ENCODE measurements around the gene NEURL1B. TPM values are rescaled to one million over a fixed set of nuclear protein-coding genes. Genes with fewer than 3 reads are reported as not detected.

NEURL1B gene
- polyA plus RNA-seq, 1 donor (not counting 4 experiments of a cell fraction or from before 2014, with no cell fraction given): 0.43 TPM

GRCh38 chr5:172728481-172729241, 87.6 kb downstream of the NEURL1B start:
- Histone ChIP-seq H3K27me3 (ENCODE audit: control insufficient read depth, extremely low read depth, insufficient read depth, low read length) (no peaks in the 10 kb centered on the region), H3K9me1 (ENCODE audit: control insufficient read depth, extremely low read depth, insufficient read depth, low read length) (no peaks in the 10 kb centered on the region), H4K20me1 (ENCODE audit: control insufficient read depth, extremely low read depth, insufficient read depth, low read length) (no peaks in the 10 kb centered on the region), H3K27ac (ENCODE audit: control insufficient read depth, insufficient read depth, low read length) (no peak overlapping the region), H3K36me3 (ENCODE audit: control insufficient read depth in 2 of 2, extremely low read depth in 1 of 2, insufficient read depth in 2 of 2, low read length in 2 of 2) (no peaks in the 10 kb centered on the region), H3K4me2 (ENCODE audit: control insufficient read depth, extremely low read depth, insufficient read depth, low read depth, low read length) (no peak overlapping the region), H3K9ac (ENCODE audit: control insufficient read depth, extremely low read depth, insufficient read depth, low read length) (no peak overlapping the region), H3K9me3 (ENCODE audit: control insufficient read depth, low read depth, low read length) (no peaks in the 10 kb centered on the region), H3K4me1 (ENCODE audit: control insufficient read depth, extremely low read depth, insufficient read depth, low read length) (peaks cover 26% of the 10 kb centered on the region), H3K4me3 (ENCODE audit: control insufficient read depth in 2 of 3, extremely low read depth in 1 of 3, insufficient read depth in 2 of 3, low read depth in 1 of 3, low read length in 3 of 3) (no peak overlapping the region), H3K79me2 (ENCODE audit: control insufficient read depth, insufficient read depth, low read length) (no peaks in the 10 kb centered on the region), H2AFZ (ENCODE audit: control insufficient read depth, low read length) (no peak overlapping the region)
- dilution Hi-C loops (cut with MboI; ENCODE audit: extremely low pct_ligation_motif_present, low sequenced_read_pairs): no loop called here
- no peak for TF ChIP-seq EZH2 (IDR thresholded peaks at IDR 0.05; ENCODE audit: low read length)
- TF ChIP-seq CTCF (optimal IDR thresholded peaks at IDR 0.05 in 1 of 3, IDR thresholded peaks at IDR 0.05 in 1 of 3, conservative IDR thresholded peaks at IDR 0.05 in 1 of 3; ENCODE audit: extremely low read depth in 1 of 3, insufficient read depth in 2 of 3, low read length in 3 of 3): no peak
- FAIRE-seq: no peak
- no peak for DNase-seq (ENCODE audit: low read depth, low spot score)

- H2AFZ ChIP-seq (ENCODE audit: control insufficient read depth, low read length): no peak overlapping the region
- dilution Hi-C loops (cut with MboI; ENCODE audit: extremely low pct_ligation_motif_present, low sequenced_read_pairs): no loop called here
- no peak for DNase-seq (ENCODE audit: low read depth, low spot score)
- TF ChIP-seq CTCF (optimal IDR thresholded peaks at IDR 0.05 in 1 of 3, IDR thresholded peaks at IDR 0.05 in 1 of 3, conservative IDR thresholded peaks at IDR 0.05 in 1 of 3; ENCODE audit: extremely low read depth in 1 of 3, insufficient read depth in 2 of 3, low read length in 3 of 3) (no peak), EZH2 (IDR thresholded peaks at IDR 0.05; ENCODE audit: low read length) (no peak)
- H3K4me3 ChIP-seq (ENCODE audit: control insufficient read depth in 2 of 3, extremely low read depth in 1 of 3, insufficient read depth in 2 of 3, low read depth in 1 of 3, low read length in 3 of 3): no peak overlapping the region
- no peaks in the 10 kb centered on the region for H3K79me2 ChIP-seq (ENCODE audit: control insufficient read depth, insufficient read depth, low read length)
- H4K20me1 ChIP-seq (ENCODE audit: control insufficient read depth, extremely low read depth, insufficient read depth, low read length): no peaks in the 10 kb centered on the region
- no peaks in the 10 kb centered on the region for H3K36me3 ChIP-seq (ENCODE audit: control insufficient read depth in 2 of 2, extremely low read depth in 1 of 2, insufficient read depth in 2 of 2, low read length in 2 of 2)
- no peak overlapping the region for H3K4me2 ChIP-seq (ENCODE audit: control insufficient read depth, extremely low read depth, insufficient read depth, low read depth, low read length)
- no peaks in the 10 kb centered on the region for H3K9me1 ChIP-seq (ENCODE audit: control insufficient read depth, extremely low read depth, insufficient read depth, low read length)
- no peaks in the 10 kb centered on the region for H3K9me3 ChIP-seq (ENCODE audit: control insufficient read depth, low read depth, low read length)
- no peak overlapping the region for H3K9ac ChIP-seq (ENCODE audit: control insufficient read depth, extremely low read depth, insufficient read depth, low read length)
- H3K27me3 ChIP-seq (ENCODE audit: control insufficient read depth, extremely low read depth, insufficient read depth, low read length): no peaks in the 10 kb centered on the region
- no peak for FAIRE-seq
- H3K27ac ChIP-seq (ENCODE audit: control insufficient read depth, insufficient read depth, low read length): no peak overlapping the region
- H3K4me1 ChIP-seq (ENCODE audit: control insufficient read depth, extremely low read depth, insufficient read depth, low read length): peaks cover 32% of the 10 kb centered on the region
Measured at GRCh38 chr5:172729588-172729987, 88.5 kb downstream of the NEURL1B start.

All from keratinocyte (primary cell).